HG03378 (cell line): ENCODE results near the gene CDYL2.
"Not testable (repeated sequence)": the region's sequence is repeated elsewhere in the genome, so short reads cannot be mapped to it uniquely, and the experiment has no call there.

ENCODE experiments used
- ATAC-seq: cut with Tn5 transposase; IDR thresholded peaks from one replicate; pipeline ENCODE4 v1.9.1; 2021; ENCODE audit warnings: mild to moderate bottlenecking, moderate library complexity; ENCODE audit not compliant: unreplicated experiment

CDYL2 gene

GRCh38 chr16:80804526-80805383 is at the start of gene CDYL2:
Gene CDYL2, minus strand, starts transcription at chr16:80804598. Its CDS starts 425 bp downstream, at chr16:80804173.
- ATAC-seq = no peak

- no peak for ATAC-seq
Observed at GRCh38 chr16:80852261-80852872, 48.0 kb upstream of the CDYL2 start.

GRCh38 chr16:80851831-80852230 is 47.4 kb upstream of the CDYL2 start:
- ATAC-seq = no peak

GRCh38 chr16:80850757-80851156 is 46.4 kb upstream of the CDYL2 start:
- ATAC-seq = no peak

GRCh38 chr16:80848862-80849261 is 44.5 kb upstream of the CDYL2 start:
- ATAC-seq = no peak

- ATAC-seq = no peak
Observed at GRCh38 chr16:80846680-80847079, 42.3 kb upstream of the CDYL2 start.

- no peak for ATAC-seq
Observed at GRCh38 chr16:80846275-80846674, 41.9 kb upstream of the CDYL2 start.

- ATAC-seq = no peak
Observed at GRCh38 chr16:80844395-80844794, 40.0 kb upstream of the CDYL2 start.

- no peak for ATAC-seq
Observed at GRCh38 chr16:80841231-80841630, 36.8 kb upstream of the CDYL2 start.

- no peak for ATAC-seq
Observed at GRCh38 chr16:80837533-80838147, 33.2 kb upstream of the CDYL2 start.

GRCh38 chr16:80836846-80837245 is 32.4 kb upstream of the CDYL2 start:
- ATAC-seq = no peak

GRCh38 chr16:80836202-80836601 is 31.8 kb upstream of the CDYL2 start:
- no peak for ATAC-seq

GRCh38 chr16:80831039-80831438 is 26.6 kb upstream of the CDYL2 start:
- no peak for ATAC-seq

- ATAC-seq = no peak
Observed at GRCh38 chr16:80828495-80828894, 24.1 kb upstream of the CDYL2 start.

GRCh38 chr16:80827007-80827406 is 22.6 kb upstream of the CDYL2 start:
- ATAC-seq = no peak

GRCh38 chr16:80825365-80825758 is 21.0 kb upstream of the CDYL2 start:
- ATAC-seq = no peak

GRCh38 chr16:80824623-80825364 is 20.4 kb upstream of the CDYL2 start:
- no peak for ATAC-seq

GRCh38 chr16:80819988-80820387 is 15.6 kb upstream of the CDYL2 start:
- ATAC-seq = no peak

GRCh38 chr16:80816356-80816755 is 12.0 kb upstream of the CDYL2 start:
- no peak for ATAC-seq

GRCh38 chr16:80815278-80815677 is 10.9 kb upstream of the CDYL2 start:
- not testable (repeated sequence) for ATAC-seq

GRCh38 chr16:80812593-80812992 is 8.2 kb upstream of the CDYL2 start:
- no peak for ATAC-seq
